Astrocyte (in vitro differentiated cells and primary cell): ENCODE data around the gene CIITA.

Source experiments
- EZH2 ChIP-seq: IDR thresholded peaks from 2 replicates; pipeline ENCODE4 v1.6.1; 2012; ENCODE audit warnings: mild to moderate bottlenecking, low read length, inconsistent platforms; ENCODE audit not compliant: insufficient read depth
- TF ChIP-seq, protein P1 (sequence below): IDR thresholded peaks from 2 replicates; pipeline ENCODE4 v1.5.1; 2011; ENCODE audit warnings: low read depth, mild to moderate bottlenecking, inconsistent platforms, low read length, moderate library complexity; ENCODE audit not compliant: insufficient read depth

DNA sequence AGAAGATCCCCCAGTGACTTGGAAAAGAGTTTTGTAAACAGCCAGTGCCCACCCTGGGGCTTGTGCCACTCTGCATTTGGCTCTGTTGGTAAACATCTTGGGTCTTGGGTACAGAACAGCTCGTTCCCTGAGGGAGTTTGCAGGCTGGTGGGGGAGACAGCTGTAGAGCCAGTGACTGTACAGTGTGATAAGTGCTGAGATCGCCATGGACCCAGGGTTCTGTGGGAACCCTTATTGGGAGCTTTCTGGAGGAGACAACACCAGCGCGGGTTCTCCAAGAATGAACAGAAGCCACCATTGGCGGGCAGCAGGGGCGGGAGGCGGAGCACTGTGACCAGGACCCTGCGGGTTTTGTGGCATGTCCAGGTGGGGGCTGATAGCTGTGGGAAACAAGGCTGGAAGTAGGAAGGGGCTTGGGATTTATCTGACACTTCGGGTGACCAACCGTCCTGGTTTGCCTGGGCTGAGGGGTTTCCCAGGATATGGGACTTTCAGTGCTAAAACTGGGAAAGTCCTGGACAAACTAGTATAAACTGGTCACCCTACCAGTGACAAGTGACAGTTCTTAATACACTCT, 70.3 kb downstream of the CIITA start:
- TF ChIP-seq, protein P1, sequence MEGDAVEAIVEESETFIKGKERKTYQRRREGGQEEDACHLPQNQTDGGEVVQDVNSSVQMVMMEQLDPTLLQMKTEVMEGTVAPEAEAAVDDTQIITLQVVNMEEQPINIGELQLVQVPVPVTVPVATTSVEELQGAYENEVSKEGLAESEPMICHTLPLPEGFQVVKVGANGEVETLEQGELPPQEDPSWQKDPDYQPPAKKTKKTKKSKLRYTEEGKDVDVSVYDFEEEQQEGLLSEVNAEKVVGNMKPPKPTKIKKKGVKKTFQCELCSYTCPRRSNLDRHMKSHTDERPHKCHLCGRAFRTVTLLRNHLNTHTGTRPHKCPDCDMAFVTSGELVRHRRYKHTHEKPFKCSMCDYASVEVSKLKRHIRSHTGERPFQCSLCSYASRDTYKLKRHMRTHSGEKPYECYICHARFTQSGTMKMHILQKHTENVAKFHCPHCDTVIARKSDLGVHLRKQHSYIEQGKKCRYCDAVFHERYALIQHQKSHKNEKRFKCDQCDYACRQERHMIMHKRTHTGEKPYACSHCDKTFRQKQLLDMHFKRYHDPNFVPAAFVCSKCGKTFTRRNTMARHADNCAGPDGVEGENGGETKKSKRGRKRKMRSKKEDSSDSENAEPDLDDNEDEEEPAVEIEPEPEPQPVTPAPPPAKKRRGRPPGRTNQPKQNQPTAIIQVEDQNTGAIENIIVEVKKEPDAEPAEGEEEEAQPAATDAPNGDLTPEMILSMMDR = no peak
- no peak for TF ChIP-seq EZH2
